Measurements from ENCODE around the gene ITPK1. TPM values are rescaled to one million over a fixed set of nuclear protein-coding genes. Genes with fewer than 3 reads are reported as not detected.
A peak's percentile ranks its signal among the peaks of the same experiment; 100 is the strongest.
"Not testable (repeated sequence)": the region's sequence is repeated elsewhere in the genome, so short reads cannot be mapped to it uniquely, and the experiment has no call there.

Gene ITPK1
- total RNA-seq, 1 donor, result 35.9 TPM

DNA sequence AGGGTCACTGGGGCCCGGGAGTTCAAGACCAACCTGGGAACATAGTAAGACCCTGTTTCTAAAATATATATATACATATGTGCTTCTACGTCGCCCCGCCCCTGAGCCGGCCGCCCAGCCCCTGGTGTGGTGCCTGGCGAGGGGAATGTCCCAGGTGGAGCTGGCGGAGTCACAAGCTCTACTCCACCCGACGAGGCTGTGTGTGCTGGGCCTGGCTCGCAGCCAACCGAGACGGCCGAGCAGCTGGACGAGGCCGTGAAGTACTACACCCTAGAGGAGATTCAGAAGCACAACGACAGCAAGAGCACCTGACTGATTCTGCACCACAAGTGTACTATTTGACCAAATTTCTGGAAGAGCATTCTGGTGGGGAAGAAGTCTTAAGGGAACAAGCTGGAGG lies 22.1 kb upstream of the ITPK1 start:
- H3K27me3 ChIP-seq (ENCODE audit: insufficient read depth, low read length), result no peaks in the 10 kb centered on the region
- H3K9me3 ChIP-seq (ENCODE audit: low read depth, low read length), result no peaks in the 10 kb centered on the region
- no peak overlapping the region for H3K4me3 ChIP-seq (ENCODE audit: low read length)
- peaks cover 37% of the 10 kb centered on the region for H3K4me1 ChIP-seq (ENCODE audit: insufficient read depth, low read length)

DNA sequence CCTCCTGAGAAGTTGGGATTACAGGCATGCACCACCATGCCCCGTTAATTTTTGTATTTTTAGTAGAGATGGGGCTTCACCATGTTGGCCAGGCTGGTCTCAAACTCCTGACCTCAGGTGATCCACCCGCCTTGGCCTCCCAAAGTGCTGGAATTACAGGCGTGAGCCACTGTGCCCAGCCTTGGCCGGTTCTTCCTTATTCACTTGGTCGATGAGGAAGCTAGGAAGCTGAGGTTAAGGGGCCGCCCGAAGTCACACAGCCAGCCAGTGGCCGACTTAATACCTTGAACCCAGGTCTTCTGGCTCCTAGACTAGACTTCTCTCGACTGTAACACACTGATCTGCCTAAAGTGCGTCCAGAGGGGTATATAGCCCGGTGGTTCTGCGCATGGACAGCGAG lies 20.8 kb upstream of the ITPK1 start:
- not testable (repeated sequence) for H3K4me3 ChIP-seq (ENCODE audit: low read length); H3K9me3 ChIP-seq (ENCODE audit: low read depth, low read length); H3K27me3 ChIP-seq (ENCODE audit: insufficient read depth, low read length)
- H3K4me1 ChIP-seq (ENCODE audit: insufficient read depth, low read length), result peaks cover 49% of the 10 kb centered on the region

DNA sequence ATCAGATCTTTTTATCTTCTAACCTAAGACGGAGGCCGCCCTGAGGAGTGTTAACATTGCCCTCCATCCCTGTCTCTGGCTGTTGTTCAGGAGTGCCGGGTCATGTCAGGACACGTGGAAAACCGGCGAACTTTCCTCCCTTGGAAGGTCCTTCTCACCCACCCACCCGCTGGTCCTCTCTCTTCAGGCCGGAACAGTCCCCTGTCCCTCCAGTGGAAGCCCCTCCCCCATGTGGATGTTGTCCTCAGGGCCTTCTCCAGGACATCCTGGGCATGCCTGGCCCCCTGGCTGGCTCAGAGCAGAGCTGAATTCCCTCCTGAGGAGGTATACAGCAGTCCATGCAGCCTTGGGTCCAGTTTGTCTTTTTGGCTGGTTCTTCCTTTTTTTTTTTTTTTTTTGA lies 20.3 kb upstream of the ITPK1 start:
- no peak overlapping the region for H3K4me3 ChIP-seq (ENCODE audit: low read length)
- H3K4me1 ChIP-seq (ENCODE audit: insufficient read depth, low read length), result peaks cover 49% of the 10 kb centered on the region
- H3K27me3 ChIP-seq (ENCODE audit: insufficient read depth, low read length), result no peaks in the 10 kb centered on the region
- no peaks in the 10 kb centered on the region for H3K9me3 ChIP-seq (ENCODE audit: low read depth, low read length)

DNA sequence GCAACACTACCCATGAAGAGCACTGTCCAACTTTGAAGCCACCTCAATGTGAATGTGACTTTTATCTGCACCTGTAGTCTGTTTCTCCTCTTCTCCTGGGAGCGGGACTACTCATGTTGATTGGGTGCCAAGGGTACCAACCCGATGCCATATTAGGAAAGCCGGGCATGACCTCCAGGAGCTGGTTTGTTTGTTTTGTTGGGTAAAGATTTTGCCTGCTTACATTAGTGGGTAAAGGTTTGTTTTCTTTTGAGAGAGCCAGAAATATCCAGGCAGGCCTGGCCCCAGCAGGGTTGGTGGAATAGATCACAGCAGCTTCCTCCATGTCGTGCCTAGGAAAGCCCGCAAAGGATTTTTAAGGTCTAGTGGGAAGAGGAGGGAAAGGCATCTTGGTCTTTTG lies 19.7 kb upstream of the ITPK1 start:
- peaks cover 49% of the 10 kb centered on the region for H3K4me1 ChIP-seq (ENCODE audit: insufficient read depth, low read length)

DNA sequence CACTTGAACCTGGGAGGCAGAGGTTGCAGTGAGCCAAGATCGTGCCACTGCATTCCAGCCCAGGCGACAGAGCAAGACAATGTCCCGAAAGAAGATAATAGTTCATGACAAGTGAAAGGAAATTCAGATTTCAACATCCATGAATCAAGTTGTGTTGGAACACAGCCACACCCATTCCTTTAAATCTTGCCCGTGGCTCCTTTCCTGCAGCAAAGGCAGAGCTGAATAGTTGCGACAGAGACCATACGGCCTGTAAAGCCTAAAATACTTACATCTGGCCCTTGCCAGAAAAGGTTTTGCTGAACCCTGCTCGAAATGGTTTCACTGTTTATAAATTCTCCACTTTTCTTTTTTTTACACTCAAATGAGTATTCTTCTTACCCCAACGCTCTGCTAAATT lies 17.7 kb upstream of the ITPK1 start:
- Histone ChIP-seq H3K4me1 (ENCODE audit: insufficient read depth, low read length) (peaks cover 60% of the 10 kb centered on the region), H3K9me3 (ENCODE audit: low read depth, low read length) (no peaks in the 10 kb centered on the region), H3K4me3 (ENCODE audit: low read length) (no peak overlapping the region), H3K27me3 (ENCODE audit: insufficient read depth, low read length) (no peaks in the 10 kb centered on the region)

More for the DNA sequence above, 19.7 kb upstream of the ITPK1 start:
- no peaks in the 10 kb centered on the region for H3K27me3 ChIP-seq (ENCODE audit: insufficient read depth, low read length)
- no peak overlapping the region for H3K4me3 ChIP-seq (ENCODE audit: low read length)
- H3K9me3 ChIP-seq (ENCODE audit: low read depth, low read length), result no peaks in the 10 kb centered on the region

DNA sequence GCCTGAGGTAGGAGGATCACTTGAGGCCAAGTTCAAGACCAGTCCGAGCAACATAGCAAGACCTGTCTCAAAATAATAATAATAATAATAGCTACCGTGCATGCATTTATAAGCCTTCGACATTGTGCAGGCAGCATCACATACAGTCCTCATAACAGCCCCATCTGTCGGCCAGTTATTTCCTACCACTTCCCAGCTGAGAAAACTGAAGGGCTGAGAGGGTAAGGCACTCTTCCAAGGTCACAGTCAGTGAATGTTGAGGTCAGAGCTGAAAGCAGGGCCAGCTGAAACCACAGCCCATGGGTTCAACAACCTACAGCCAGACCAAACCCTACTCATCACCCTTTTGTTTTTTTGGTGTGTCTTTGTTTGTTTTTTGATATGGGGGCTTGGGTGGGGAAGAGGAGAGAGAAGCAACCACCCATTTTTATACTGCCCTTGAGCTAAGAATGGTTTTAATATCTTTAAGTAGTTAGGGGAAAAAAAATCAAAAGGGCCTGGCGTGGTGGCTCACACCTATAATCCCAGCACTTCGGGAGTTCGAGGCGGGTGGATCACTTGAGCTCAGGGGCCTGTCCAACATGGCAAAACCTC lies 16.8 kb upstream of the ITPK1 start:
- Histone ChIP-seq H3K4me1 (ENCODE audit: insufficient read depth, low read length) (peaks cover 69% of the 10 kb centered on the region), H3K27me3 (ENCODE audit: insufficient read depth, low read length) (no peaks in the 10 kb centered on the region), H3K4me3 (ENCODE audit: low read length) (no peak overlapping the region), H3K9me3 (ENCODE audit: low read depth, low read length) (no peaks in the 10 kb centered on the region)

DNA sequence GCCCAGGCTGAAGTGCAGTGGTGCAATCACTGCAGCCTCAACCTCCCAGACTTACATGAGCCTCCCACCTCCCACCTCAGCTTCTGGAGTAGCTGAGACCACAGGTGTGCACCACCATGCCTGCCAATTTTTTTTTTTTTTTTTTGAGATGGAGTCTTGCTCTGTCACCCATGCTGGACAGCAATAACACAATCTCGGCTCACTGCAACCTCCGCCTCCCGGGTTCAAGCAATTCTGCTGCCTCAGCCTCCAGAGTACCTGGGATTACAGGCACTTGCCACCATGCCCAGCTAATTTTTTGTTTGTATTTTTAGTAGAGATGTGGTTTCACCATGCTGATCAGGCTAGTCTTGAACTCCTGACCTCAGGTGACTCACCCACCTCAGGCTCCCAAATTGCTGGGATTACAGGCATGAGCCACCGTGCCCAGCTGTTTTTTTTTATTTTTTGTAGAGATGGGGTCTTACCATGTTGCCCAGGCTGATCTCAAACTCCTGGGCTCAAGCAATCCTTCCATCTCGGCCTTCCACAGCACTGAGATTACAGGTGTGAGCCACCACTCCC lies 15.6 kb upstream of the ITPK1 start:
- not testable (repeated sequence) for H3K9me3 ChIP-seq (ENCODE audit: low read depth, low read length); H3K4me3 ChIP-seq (ENCODE audit: low read length); H3K27me3 ChIP-seq (ENCODE audit: insufficient read depth, low read length)
- H3K4me1 ChIP-seq (ENCODE audit: insufficient read depth, low read length), result peaks cover 65% of the 10 kb centered on the region

DNA sequence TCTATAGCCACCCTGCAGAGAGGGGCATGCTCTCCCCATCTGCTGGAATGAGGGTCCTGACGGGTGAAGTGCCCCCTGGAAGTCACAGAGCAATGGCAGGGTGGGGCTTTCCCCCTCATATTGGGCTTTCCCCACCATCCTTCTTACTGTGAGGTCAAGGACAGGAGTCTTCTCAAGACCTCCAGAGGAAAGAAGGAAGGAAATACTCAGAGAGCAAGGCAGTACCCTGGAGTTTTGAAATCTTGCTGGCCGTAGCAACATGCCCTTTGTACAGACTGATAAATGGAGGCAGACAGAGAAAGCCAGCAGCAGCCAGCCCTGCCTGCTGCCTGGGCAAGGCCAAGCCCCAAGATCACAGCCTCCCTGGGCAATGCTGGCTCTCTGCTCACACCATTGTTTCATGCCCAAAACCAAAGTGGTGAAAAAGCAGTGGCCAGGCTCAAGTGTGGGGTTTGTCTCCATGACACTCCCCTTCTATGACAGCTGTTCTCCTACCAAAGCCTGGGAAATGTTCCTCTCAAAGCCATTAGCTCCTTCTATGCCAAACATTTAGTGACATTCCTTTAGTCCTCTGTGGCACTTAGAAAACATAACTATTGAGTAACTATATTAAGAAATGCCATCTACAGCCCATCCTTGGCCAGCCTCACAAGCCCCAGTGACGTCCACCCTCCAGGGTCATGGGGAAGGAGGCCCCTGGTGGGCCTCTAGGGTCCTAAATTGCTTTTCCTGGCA lies 13.2 kb upstream of the ITPK1 start:
- no peaks in the 10 kb centered on the region for H3K9me3 ChIP-seq (ENCODE audit: low read depth, low read length)
- H3K4me1 ChIP-seq (ENCODE audit: insufficient read depth, low read length), result peaks cover 50% of the 10 kb centered on the region
- no peak overlapping the region for H3K4me3 ChIP-seq (ENCODE audit: low read length)
- H3K27me3 ChIP-seq (ENCODE audit: insufficient read depth, low read length), result no peaks in the 10 kb centered on the region

DNA sequence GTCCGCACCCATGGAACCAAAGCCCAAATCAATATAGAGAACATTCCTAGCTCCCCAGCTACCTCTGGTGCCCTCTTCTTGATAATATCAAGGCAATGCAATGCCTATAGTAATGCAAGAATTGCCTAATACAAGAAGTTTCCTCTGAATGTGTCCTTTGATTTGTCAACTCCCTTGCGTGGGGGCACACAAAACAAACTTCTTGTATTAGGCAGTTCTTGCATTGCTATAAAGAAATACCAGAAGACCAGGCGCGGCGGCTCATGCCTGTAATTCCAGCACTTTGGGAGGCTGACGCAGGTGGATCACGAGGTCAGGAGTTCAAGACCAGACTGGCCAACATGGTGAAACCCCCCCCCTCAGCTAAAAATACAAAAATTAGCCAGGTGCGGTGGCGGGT lies 10.4 kb upstream of the ITPK1 start:
- Histone ChIP-seq H3K27me3 (ENCODE audit: insufficient read depth, low read length) (no peaks in the 10 kb centered on the region), H3K4me3 (ENCODE audit: low read length) (no peak overlapping the region), H3K4me1 (ENCODE audit: insufficient read depth, low read length) (peaks cover 29% of the 10 kb centered on the region), H3K9me3 (ENCODE audit: low read depth, low read length) (no peaks in the 10 kb centered on the region)

DNA sequence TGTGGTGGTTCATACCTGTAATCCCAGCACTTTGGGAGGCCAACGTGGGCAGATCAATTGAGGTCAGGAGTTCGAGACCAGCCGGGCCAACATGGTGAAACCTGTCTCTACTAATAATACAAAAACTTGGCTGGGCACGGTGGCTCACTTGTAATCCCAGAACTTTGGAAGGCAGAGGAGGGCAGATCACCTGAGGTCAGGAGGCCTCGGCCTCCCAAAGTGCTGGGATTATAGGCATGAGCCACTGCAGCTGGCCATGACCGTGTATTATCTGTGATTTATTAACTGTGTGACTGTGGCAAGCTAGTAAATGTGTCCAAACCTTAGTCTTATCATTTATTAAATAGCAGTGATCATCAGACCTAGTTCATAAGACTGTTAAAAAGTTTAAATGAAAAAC lies 7.1 kb upstream of the ITPK1 start:
- H3K4me3 ChIP-seq (ENCODE audit: low read length), result no peak overlapping the region
- no peaks in the 10 kb centered on the region for H3K9me3 ChIP-seq (ENCODE audit: low read depth, low read length)
- H3K27me3 ChIP-seq (ENCODE audit: insufficient read depth, low read length), result no peaks in the 10 kb centered on the region
- peaks cover 26% of the 10 kb centered on the region for H3K4me1 ChIP-seq (ENCODE audit: insufficient read depth, low read length)

DNA sequence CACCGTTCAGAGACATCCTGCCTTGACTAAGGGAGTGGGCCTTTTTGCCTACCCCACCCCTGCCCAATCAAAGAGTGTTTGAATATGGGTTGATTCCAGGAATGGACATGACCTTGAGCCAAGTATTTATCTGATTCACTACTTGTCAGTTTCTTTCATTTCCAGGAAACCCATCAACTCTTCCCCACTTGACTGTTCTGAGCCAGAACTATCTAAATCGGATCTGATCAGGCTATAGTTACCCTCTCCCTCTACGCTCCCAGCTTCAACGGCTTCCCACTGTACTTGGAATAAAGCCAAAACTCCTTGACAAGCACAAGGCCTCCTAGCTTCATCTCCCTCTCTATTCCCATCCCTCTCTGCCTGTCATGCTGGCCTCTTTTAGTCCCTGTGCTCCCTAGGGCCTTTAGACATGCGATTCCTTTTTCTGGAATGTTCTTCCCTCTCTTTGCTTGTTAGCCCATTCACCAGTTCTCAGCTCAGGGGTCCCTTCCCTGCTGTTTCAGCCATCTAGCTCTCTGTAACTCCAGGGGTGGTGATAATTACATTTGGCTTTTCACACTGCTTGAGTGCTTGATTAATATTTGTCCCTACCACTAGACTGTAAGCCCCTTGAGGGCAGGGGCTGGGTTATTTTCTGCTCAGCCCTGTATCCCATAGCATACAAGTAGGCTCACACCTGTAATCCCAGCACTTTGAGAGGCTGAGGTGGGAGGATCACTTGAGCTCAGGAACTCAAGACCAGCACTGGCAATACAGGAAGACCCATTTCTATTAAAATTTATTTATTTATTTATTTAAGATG lies 5.5 kb upstream of the ITPK1 start:
- Histone ChIP-seq H3K4me3 (ENCODE audit: low read length) (no peak overlapping the region), H3K9me3 (ENCODE audit: low read depth, low read length) (no peaks in the 10 kb centered on the region), H3K27me3 (ENCODE audit: insufficient read depth, low read length) (no peaks in the 10 kb centered on the region), H3K4me1 (ENCODE audit: insufficient read depth, low read length) (peaks cover 30% of the 10 kb centered on the region)

DNA sequence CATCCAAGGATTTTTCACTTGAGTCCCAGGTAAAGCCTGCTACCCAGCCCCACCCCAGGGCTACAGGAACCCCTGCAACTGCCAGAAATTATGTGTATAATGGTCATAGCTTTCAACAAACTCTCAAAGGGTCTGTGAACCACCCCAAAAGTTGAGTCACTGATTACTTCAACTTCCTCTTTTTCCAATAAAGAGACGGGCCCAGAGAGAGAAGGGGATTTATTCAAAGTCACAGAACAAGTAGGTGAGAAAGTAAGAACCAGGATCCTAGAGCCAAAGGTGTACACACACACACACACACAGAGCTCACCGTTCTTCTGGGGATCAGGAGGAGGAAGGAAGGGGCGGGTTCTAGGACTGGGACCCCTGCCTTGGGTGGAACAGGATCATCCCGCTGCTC lies 4.8 kb upstream of the ITPK1 start:
- Histone ChIP-seq H3K4me1 (ENCODE audit: insufficient read depth, low read length) (peaks cover 25% of the 10 kb centered on the region), H3K4me3 (ENCODE audit: low read length) (no peak overlapping the region), H3K9me3 (ENCODE audit: low read depth, low read length) (no peaks in the 10 kb centered on the region), H3K27me3 (ENCODE audit: insufficient read depth, low read length) (no peaks in the 10 kb centered on the region)

DNA sequence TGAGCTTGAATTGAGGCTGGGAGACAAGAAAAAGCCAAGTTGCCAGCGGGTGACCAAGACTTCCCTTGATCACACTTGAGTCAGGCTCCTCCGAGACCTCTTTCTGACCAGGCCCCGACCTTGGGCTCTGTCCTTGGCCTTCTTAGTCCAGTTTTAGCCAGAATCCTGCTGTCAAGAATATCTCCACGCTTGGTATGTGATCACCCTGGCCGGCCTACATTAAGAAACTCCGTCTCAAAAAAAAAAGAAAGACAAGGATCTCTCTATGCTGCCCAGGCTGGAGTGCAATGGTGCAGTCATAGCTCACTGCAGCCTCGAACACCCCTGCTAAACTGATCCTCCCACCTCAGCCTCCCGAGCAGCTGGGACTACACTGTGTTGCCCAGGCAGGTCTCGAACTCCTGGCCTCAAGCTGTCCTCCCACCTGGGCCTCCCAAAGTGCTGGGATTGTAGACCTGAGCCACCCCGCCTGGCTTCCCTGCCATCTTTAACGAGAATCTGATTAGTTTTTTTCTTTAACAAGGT lies 1.0 kb upstream of the ITPK1 start:
- no peaks in the 10 kb centered on the region for H3K9me3 ChIP-seq (ENCODE audit: low read depth, low read length)
- H3K4me3 ChIP-seq (ENCODE audit: low read length), result peak overlapping the region; percentile 63
- H3K27me3 ChIP-seq (ENCODE audit: insufficient read depth, low read length), result no peaks in the 10 kb centered on the region
- H3K4me1 ChIP-seq (ENCODE audit: insufficient read depth, low read length), result peaks cover 54% of the 10 kb centered on the region

DNA sequence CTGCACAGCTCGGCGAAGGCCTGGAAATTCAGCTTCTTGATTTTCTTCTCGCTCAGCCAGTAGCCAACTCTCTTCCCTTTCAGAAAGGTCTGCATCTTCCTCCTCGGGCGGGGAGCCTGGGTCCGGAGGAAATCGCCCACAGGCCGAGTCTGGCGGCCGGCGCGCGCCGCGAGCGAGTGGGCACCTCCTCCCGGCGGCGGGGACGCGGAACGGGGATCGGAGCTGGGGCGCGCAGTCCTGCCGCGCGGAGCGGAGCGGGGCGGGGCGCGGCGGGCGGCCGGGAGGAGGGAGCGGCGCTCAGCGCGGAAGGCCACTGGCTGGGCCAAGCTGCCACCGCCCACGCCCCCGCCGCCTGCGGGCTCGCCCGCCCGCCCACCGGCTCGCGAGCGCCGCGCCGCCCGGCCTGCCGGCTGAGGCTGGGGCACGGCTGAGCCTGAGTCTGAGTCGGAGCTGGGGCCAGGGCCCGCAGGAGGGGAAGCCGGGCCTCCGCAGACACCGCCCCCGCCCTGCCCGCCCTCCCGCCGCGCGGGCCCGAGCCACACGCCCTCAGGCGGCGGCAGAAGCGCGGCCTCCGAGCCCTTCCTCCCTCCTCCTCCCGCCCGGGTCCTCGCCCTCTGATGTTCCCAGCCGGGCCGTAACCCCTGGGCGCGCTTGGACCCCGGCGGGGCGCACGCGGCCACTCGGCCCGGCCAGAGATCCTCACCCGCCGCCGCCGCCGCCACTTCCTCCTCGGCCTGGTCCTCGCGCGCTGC lies 480 bp downstream of the ITPK1 start:
- Histone ChIP-seq H3K27me3 (ENCODE audit: insufficient read depth, low read length) (no peaks in the 10 kb centered on the region), H3K9me3 (ENCODE audit: low read depth, low read length) (no peaks in the 10 kb centered on the region), H3K4me3 (ENCODE audit: low read length) (peak overlapping the region; percentile 74), H3K4me1 (ENCODE audit: insufficient read depth, low read length) (peaks cover 61% of the 10 kb centered on the region)

Measured in mononuclear cell (primary cell).